GM19438 (cell line): ENCODE results near the gene DBNL.
"Not testable (repeated sequence)": the region's sequence is repeated elsewhere in the genome, so short reads cannot be mapped to it uniquely, and the experiment has no call there.

Experiments
- ATAC-seq: cut with Tn5 transposase; IDR thresholded peaks from one replicate; pipeline ENCODE4 v1.9.1; 2021; ENCODE audit warnings: low read depth; ENCODE audit not compliant: unreplicated experiment

Gene DBNL

GRCh38 chr7:44044315-44045225 lies at the start of gene DBNL:
DBNL (plus strand) TSS chr7:44044702; CDS start chr7:44044738, 36 bp downstream.
- peak; percentile 67 for ATAC-seq

DNA sequence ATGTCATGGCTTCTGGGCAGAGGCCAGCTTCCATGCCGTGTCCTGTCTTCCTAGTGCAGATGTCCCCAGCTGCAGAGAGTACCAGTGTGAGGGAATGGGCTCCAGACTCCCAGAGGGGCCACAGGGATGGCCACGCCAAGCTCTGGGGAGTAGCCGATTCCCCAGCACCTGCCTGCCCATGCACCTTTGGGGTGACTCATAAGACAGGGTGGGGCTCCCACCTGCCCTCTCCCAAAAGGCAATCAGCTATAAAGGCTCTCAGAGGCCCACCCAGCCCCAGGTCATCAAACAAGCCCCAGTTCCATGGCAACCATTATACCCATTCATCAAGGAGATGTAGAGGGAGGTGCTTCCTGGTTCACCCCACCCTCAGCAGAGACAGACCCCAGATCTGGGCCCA lies 47.0 kb upstream of the DBNL start, which contains the start of gene SPDYE1:
Gene SPDYE1, plus strand, starts transcription at position 366 of the 400 bp plus-strand sequence. CDS start 2,053 bp downstream, outside the sequence.
- not testable (repeated sequence) for ATAC-seq

- not testable (repeated sequence) for ATAC-seq
Measured at GRCh38 chr7:44012081-44012480, 32.4 kb upstream of the DBNL start.

DNA sequence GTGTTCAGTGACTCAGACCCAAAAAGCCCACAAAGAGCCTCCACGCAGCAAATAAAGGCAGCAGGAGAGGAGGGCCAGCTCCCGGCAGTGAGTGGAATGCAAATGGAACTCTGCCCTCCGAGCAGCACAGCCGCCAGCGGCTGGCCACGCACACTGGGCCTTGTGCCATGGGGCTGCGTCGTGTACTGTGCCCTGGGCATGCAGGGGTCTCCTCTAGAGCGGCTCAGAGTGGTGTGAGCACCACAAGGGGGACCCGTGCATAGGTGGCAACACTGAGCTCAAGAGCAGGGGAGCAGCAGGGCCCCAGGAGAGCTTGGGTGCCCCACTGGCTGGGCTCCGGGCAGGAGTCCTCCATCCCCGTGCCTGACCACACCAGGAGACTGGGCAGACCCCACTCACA lies 29.4 kb upstream of the DBNL start:
- ATAC-seq = not testable (repeated sequence)

DNA sequence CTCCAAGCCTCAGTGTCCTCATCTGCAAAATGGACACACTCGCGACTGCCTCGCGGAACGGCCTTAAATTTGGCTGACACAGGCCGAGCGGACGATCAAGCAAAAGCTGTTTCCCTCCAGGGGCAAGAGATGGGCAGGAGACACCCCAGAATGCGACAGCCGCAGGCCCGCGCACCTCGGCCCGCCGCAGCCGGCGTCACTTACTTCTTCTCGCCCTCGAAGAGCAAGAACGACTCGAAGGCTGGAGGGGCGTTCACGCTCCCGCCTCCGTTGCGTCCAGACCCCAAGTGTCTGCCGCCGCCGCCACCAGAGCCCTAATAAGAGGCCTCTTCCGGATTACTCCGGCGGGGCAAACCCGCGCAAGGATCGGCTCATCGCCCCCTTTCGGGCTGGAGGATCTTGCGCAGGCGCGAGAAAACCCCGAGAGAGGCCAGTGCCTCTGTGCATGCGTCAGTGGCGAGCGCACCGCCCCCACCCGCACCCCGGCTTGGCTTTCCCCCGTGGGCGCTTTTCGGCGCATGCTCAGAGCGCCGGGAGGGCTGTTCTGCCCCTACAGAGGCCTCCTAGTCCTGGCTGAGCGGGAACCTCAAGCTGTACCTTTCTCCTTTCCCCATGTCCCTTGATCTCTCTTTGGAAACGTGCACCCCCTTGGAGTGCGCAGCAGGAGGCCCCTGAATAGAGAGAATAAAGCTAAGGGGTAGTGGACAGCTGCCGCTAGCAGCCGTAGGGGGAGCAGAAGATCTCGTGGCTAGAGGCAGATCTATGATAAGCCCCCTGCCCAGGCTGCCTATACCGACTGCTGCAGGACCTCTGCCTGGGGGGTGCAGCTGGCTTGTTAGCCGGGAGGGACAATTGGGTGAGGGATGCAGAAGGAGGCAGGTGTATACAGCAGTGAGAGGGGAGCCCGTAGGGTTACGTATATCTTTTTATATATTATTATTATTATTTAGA lies 25.4 kb upstream of the DBNL start:
- ATAC-seq = peak; percentile 90

DNA sequence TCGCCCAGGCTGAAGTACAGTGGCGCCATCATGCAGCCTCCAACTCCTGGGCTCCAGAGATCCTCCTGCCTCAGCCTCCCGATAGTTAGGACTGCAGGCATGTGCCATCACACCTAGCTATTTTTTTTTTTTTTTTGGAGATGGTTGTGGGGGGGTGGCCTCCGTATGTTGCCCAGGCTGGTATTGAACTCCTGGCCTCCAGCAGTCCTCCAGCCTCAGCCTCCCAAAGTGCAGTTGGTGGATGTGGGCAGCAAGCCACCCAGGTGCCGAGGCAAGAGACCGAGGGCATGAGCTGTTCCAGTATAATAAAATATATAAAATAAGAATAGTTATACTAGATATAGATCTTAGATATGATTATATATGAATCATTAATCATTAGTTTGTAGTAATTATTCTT lies 24.7 kb upstream of the DBNL start:
- not testable (repeated sequence) for ATAC-seq

- not testable (repeated sequence) for ATAC-seq
Measured at GRCh38 chr7:44022069-44022468, 22.4 kb upstream of the DBNL start.

GRCh38 chr7:44022796-44023467 lies 21.6 kb upstream of the DBNL start:
- not testable (repeated sequence) for ATAC-seq

DNA sequence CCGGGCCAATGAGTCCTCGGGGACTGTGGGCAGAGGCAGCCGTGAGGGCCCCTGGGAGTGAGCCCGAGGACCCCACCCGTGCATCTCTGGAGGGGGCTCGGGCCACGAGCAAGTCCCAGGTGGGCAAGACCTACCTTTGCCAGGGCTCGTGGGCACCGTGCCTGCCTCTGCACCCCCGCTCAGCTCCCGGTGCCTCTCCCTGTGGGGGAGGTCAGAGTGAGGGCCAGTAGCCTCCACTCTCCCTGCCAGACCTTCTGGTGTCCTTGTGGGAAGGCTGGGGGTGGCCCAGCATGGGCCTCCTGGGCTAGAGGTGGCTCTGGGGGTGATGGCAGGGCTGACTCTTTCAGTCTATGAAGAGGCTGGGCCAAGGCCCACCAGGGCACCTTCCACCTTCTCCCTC lies 15.1 kb upstream of the DBNL start:
- ATAC-seq = not testable (repeated sequence)

DNA sequence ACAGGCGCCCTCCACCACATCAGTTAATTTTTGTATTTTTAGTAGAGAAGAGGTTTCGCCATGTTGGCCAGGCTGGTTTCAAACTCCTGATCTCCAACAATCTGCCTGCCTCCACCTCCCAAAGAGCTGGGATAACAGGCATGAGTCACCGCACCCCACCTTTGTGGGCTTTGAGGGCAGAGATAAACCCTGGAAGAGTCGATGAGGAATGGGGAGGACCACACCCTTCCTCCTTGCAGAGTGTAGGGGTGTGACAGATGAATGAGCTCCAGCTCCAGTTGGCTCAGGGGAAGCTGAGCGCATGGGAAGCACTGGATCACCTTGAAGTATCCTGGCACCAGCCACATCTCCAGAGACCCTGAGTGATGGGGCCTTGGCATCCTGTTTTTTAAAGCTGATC lies 14.5 kb upstream of the DBNL start:
- ATAC-seq = not testable (repeated sequence)

GRCh38 chr7:44031319-44031718 lies 13.2 kb upstream of the DBNL start:
- ATAC-seq = not testable (repeated sequence)

DNA sequence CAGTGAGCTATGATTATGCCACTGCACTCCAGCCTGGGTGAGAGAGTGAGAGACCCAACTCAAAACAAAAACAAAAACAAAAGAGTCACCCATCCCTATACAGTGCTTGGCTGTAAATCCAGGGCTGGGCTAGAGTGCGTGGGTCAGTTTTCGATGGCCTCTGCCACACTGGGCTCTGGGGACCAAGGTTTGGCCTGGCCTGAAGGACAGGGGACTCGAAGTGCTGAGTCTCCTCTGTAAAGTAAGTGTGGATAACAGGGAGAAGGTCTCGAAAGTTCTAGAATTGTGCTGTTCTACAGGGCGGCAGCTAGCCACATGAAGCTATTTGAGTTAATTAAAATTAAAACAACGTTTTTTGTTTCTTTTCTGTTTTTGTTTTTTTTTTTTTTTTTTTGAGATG lies 12.5 kb upstream of the DBNL start:
- ATAC-seq = not testable (repeated sequence)

DNA sequence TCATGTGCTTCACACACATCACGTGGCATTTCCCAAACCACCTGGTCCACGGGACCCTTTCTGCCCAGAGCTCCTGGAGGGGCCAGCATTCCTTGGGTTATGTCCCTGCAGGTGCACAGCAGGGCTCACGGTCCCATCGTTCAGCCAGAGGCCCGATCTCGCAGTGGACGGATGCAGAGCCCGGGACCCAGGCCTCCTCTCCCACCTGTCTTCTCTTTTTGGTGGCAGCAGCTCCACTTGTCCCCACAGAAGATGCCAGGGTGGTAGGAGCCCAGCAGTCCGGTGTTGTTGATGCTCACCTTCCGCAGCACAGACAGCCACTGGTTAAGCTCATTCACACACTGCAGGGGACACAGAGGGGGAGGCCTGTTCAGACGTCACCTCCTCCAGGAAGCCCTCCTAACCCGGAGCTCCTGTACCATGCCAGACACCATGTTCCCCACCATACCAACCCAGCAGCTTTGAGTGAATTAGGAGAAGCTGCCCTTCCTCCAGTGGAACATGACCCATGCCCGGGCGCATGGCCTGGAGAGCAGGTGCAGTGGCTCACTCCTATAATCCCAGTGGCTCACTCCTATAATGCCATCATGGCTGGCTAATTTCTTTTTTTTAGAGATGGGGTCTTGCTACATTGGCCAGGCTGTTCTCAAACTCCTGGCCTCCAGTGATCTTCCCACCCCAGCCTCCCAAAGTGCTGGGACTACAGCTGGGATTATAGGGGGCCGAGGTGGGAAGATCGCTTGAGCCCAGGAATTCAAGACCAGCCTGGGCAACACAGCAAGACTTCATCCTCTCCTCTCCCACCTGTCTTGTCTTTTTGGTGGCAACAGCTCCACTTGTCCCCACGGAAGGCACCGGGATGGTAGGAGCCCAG lies 10.3 kb upstream of the DBNL start:
- ATAC-seq = not testable (repeated sequence)

- ATAC-seq = not testable (repeated sequence)
Measured at GRCh38 chr7:44036364-44036763, 8.1 kb upstream of the DBNL start.

GRCh38 chr7:44037951-44038350 lies 6.6 kb upstream of the DBNL start:
- ATAC-seq = not testable (repeated sequence)

DNA sequence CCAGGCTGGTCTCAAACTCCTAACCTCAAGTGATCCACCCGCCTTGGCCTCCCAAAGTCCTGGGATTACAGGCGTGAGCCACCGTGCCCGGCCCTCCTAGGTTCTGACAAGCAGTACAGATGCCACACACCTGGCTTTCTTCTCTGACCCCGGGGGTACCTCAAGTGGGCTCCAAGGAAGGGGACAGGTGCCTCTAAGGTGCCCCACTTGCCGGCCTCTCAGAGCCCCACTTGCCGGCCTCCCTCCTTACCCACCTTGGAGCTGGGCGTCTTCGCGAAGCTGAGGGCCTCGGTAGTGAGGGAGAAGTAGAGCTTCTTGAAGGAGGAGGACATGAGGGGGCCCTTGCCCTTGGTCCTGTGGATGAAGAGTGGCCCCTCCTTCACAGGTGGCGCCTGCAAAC lies 5.9 kb upstream of the DBNL start:
- ATAC-seq = not testable (repeated sequence)

- peak; percentile 72 for ATAC-seq
Measured at GRCh38 chr7:44038961-44039558, 5.4 kb upstream of the DBNL start.

DNA sequence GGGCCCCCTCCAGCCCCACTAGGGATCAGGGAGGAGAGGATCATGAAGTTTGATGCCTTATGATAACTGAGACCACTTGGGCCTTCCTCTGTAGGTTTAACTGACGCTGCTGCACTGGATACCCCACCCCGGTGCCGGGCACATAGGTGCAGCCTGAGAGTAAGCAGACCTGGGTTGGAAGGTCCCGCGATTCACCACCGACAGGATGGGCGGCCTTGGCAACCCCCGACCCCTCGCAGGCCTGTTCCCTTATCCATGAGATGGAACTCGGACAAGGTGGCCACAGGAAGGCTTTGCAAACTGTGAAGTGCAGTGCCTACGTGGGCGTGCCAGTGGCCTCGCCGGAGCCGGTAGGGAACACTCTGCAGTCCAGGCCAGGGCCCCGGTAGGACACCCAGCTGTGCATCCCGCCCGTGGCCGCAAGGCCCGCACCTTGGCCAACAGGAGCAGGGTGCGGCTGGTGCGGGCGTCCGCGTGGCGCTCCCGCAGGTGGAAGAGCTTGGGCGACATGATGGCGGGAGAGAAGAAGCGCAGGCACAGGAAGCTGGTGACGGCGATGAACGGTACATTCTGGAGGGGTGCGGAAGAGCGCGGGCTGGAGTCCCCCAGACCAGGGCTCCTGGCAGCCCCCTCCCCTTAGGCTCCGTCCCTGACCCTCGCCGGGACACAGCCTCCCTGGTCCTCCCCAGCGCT lies 4.6 kb upstream of the DBNL start:
- peak; percentile 5 for ATAC-seq
